ENCODE data around the gene KPNA6. TPM values are rescaled to one million over a fixed set of nuclear protein-coding genes. Genes with fewer than 3 reads are reported as not detected.
"Not testable (repeated sequence)": the region's sequence is repeated elsewhere in the genome, so short reads cannot be mapped to it uniquely, and the experiment has no call there.

KPNA6 gene
- total RNA-seq, 1 experiment from 2014 or later: 116 TPM

DNA sequence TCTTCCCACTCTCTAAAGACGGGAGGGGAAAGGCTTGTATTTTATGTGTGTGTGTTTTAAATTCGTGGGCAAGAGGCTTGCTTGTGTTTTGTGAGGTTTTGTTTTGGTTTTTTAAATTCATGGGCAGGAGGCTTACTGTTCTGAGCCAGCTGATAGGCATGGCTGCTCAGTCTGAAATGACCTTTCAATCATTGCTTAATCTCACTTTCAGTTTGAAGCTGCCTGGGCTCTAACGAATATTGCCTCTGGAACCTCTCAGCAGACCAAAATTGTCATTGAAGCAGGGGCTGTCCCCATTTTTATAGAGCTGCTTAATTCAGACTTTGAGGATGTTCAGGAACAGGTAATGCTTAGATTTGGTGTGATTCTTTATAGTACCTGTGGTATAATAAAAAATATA, 51.3 kb downstream of the KPNA6 start:
- Histone ChIP-seq H3K9me3 (ENCODE audit: control insufficient read depth, insufficient read depth, low read depth, low read length) (no peaks in the 10 kb centered on the region), H3K36me3 (ENCODE audit: control insufficient read depth, insufficient read depth, low read length) (peaks cover 33% of the 10 kb centered on the region), H3K27ac (ENCODE audit: low read length) (no peak overlapping the region), H3K4me1 (ENCODE audit: control insufficient read depth, insufficient read depth, low read length) (no peaks in the 10 kb centered on the region), H3K4me3 (ENCODE audit: low read depth in 2 of 2, low read length in 2 of 2) (no peak overlapping the region), H3K27me3 (ENCODE audit: control insufficient read depth, insufficient read depth, low read length) (no peaks in the 10 kb centered on the region)
- ChIA-PET POLR2A (no interaction called here), CTCF (no interaction called here)
- in situ Hi-C loops (cut with HindIII; ENCODE audit: low pct_unique_long_range_greater_than_20kb, low sequenced_read_pairs): no loop called here
- ATAC-seq (no peak), DNase-seq (ENCODE audit: low read depth, low spot score) (no peak)
- intact Hi-C loops (cut with micrococcal nuclease; ENCODE audit: unreplicated experiment): no loop called here
- no TSS peak for BruUV-seq (replicated peaks)
- TF ChIP-seq, protein P1, sequence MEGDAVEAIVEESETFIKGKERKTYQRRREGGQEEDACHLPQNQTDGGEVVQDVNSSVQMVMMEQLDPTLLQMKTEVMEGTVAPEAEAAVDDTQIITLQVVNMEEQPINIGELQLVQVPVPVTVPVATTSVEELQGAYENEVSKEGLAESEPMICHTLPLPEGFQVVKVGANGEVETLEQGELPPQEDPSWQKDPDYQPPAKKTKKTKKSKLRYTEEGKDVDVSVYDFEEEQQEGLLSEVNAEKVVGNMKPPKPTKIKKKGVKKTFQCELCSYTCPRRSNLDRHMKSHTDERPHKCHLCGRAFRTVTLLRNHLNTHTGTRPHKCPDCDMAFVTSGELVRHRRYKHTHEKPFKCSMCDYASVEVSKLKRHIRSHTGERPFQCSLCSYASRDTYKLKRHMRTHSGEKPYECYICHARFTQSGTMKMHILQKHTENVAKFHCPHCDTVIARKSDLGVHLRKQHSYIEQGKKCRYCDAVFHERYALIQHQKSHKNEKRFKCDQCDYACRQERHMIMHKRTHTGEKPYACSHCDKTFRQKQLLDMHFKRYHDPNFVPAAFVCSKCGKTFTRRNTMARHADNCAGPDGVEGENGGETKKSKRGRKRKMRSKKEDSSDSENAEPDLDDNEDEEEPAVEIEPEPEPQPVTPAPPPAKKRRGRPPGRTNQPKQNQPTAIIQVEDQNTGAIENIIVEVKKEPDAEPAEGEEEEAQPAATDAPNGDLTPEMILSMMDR (IDR thresholded peaks at IDR 0.05): no peak
- TF ChIP-seq SIN3A (IDR thresholded peaks at IDR 0.05; ENCODE audit: borderline replicate concordance, insufficient read depth, low read depth, low read length) (no peak), TCF7L2 (IDR thresholded peaks at IDR 0.05; ENCODE audit: low read depth, low read length) (no peak), POLR2AphosphoS5 (IDR thresholded peaks at IDR 0.05; ENCODE audit: low read depth, low read length) (no peak)
- TF ChIP-seq, protein P2, sequence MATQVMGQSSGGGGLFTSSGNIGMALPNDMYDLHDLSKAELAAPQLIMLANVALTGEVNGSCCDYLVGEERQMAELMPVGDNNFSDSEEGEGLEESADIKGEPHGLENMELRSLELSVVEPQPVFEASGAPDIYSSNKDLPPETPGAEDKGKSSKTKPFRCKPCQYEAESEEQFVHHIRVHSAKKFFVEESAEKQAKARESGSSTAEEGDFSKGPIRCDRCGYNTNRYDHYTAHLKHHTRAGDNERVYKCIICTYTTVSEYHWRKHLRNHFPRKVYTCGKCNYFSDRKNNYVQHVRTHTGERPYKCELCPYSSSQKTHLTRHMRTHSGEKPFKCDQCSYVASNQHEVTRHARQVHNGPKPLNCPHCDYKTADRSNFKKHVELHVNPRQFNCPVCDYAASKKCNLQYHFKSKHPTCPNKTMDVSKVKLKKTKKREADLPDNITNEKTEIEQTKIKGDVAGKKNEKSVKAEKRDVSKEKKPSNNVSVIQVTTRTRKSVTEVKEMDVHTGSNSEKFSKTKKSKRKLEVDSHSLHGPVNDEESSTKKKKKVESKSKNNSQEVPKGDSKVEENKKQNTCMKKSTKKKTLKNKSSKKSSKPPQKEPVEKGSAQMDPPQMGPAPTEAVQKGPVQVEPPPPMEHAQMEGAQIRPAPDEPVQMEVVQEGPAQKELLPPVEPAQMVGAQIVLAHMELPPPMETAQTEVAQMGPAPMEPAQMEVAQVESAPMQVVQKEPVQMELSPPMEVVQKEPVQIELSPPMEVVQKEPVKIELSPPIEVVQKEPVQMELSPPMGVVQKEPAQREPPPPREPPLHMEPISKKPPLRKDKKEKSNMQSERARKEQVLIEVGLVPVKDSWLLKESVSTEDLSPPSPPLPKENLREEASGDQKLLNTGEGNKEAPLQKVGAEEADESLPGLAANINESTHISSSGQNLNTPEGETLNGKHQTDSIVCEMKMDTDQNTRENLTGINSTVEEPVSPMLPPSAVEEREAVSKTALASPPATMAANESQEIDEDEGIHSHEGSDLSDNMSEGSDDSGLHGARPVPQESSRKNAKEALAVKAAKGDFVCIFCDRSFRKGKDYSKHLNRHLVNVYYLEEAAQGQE (IDR thresholded peaks at IDR 0.05; ENCODE audit: insufficient read depth in 1 of 2, low read depth in 2 of 2, low read length in 1 of 2): no peak

DNA sequence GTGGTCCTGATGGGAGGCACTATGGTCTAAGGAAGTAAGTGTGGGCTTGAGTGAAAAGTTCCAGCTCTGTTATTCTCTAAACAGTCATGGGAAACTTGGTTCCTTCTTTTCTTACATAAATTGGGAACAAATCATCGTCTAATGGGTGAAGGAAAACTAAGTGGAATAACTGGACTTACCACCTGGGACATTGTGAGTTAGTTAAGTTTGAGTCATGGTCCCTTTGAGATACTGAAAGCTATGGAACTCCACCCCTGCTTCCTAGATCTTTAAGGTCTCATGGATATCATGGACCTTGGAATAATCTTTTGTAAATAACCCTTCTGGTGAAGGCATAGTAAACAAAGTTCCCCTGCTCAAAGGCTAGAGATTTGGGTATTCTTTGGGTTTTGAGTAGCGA, 55.5 kb downstream of the KPNA6 start:
- DNase-seq (ENCODE audit: low read depth, low spot score) (no peak), ATAC-seq (no peak)
- ChIA-PET CTCF (no interaction called here), POLR2A (no interaction called here)
- Histone ChIP-seq H3K27me3 (ENCODE audit: control insufficient read depth, insufficient read depth, low read length) (no peaks in the 10 kb centered on the region), H3K4me3 (ENCODE audit: low read depth in 2 of 2, low read length in 2 of 2) (no peak overlapping the region), H3K36me3 (ENCODE audit: control insufficient read depth, insufficient read depth, low read length) (peaks cover 24% of the 10 kb centered on the region), H3K9me3 (ENCODE audit: control insufficient read depth, insufficient read depth, low read depth, low read length) (no peaks in the 10 kb centered on the region), H3K27ac (ENCODE audit: low read length) (no peak overlapping the region), H3K4me1 (ENCODE audit: control insufficient read depth, insufficient read depth, low read length) (no peaks in the 10 kb centered on the region)
- BruUV-seq (replicated peaks): no TSS peak
- in situ Hi-C loops (cut with HindIII; ENCODE audit: low pct_unique_long_range_greater_than_20kb, low sequenced_read_pairs) (no loop called here), intact Hi-C loops (cut with micrococcal nuclease; ENCODE audit: unreplicated experiment) (no loop called here)
- no peak for TF ChIP-seq SIN3A (IDR thresholded peaks at IDR 0.05; ENCODE audit: borderline replicate concordance, insufficient read depth, low read depth, low read length)
- TF ChIP-seq, protein P1 (IDR thresholded peaks at IDR 0.05): no peak
- TF ChIP-seq, protein P2 (IDR thresholded peaks at IDR 0.05; ENCODE audit: insufficient read depth in 1 of 2, low read depth in 2 of 2, low read length in 1 of 2): no peak
- TF ChIP-seq POLR2AphosphoS5 (IDR thresholded peaks at IDR 0.05; ENCODE audit: low read depth, low read length): no peak
- no peak for TF ChIP-seq TCF7L2 (IDR thresholded peaks at IDR 0.05; ENCODE audit: low read depth, low read length)

DNA sequence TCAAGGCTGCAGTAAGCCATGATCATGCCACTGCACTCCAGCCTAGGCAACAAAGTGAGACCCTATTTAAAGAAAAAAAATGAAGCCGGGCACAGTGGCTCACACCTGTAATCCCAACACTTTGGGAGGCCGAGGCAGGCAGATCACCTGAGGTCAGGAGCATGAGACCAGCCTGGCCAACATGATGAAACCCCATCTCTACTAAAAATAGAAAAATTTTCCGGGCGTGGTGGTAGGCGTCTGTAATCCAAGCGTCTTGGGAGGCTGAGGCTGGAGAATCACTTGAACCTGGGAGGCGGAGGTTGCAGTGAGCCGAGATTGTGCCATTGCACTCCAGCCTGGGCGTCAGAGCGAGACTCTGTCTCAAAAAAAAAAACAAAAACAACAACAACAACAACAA, 57.8 kb downstream of the KPNA6 start:
- H3K9me3 ChIP-seq (ENCODE audit: control insufficient read depth, insufficient read depth, low read depth, low read length); intact Hi-C loops (cut with micrococcal nuclease; ENCODE audit: unreplicated experiment); in situ Hi-C loops (cut with HindIII; ENCODE audit: low pct_unique_long_range_greater_than_20kb, low sequenced_read_pairs); H3K4me1 ChIP-seq (ENCODE audit: control insufficient read depth, insufficient read depth, low read length); H3K27ac ChIP-seq (ENCODE audit: low read length); CTCF ChIA-PET; POLR2A ChIA-PET; BruUV-seq (replicated peaks); H3K4me3 ChIP-seq (ENCODE audit: low read depth in 2 of 2, low read length in 2 of 2); ATAC-seq; DNase-seq (ENCODE audit: low read depth, low spot score); H3K27me3 ChIP-seq (ENCODE audit: control insufficient read depth, insufficient read depth, low read length): not testable (repeated sequence)
- H3K36me3 ChIP-seq (ENCODE audit: control insufficient read depth, insufficient read depth, low read length): peaks cover 19% of the 10 kb centered on the region

Data from Panc1 (cell line).